ENCODE results near the gene RIOX2.
"Not testable (repeated sequence)": the region's sequence is repeated elsewhere in the genome, so short reads cannot be mapped to it uniquely, and the experiment has no call there.

RIOX2 gene

GRCh38 chr3:97950360-97950759, 21.9 kb downstream of the RIOX2 start:
- DNase-seq: no peak

GRCh38 chr3:97949743-97950142, 22.5 kb downstream of the RIOX2 start:
- DNase-seq: no peak

GRCh38 chr3:97949110-97949485, 23.1 kb downstream of the RIOX2 start:
- no peak for DNase-seq

GRCh38 chr3:97948351-97949109, 23.7 kb downstream of the RIOX2 start:
- DNase-seq: no peak

- DNase-seq: no peak
Observed at GRCh38 chr3:97942801-97943546, 29.3 kb downstream of the RIOX2 start.

GRCh38 chr3:97940034-97940433, 32.2 kb downstream of the RIOX2 start:
- no peak for DNase-seq

- DNase-seq: no peak
Observed at GRCh38 chr3:97939401-97939800, 32.8 kb downstream of the RIOX2 start.

GRCh38 chr3:97938444-97938843, 33.8 kb downstream of the RIOX2 start:
- DNase-seq: no peak

- no peak for DNase-seq
Observed at GRCh38 chr3:97937205-97937604, 35.0 kb downstream of the RIOX2 start.

GRCh38 chr3:97935842-97936241, 36.4 kb downstream of the RIOX2 start:
- DNase-seq: no peak

- no peak for DNase-seq
Observed at GRCh38 chr3:97934980-97935695, 37.1 kb downstream of the RIOX2 start.

GRCh38 chr3:97932387-97932801, 39.8 kb downstream of the RIOX2 start:
- DNase-seq: no peak

- no peak for DNase-seq
Observed at GRCh38 chr3:97931218-97931617, 41.0 kb downstream of the RIOX2 start.

- DNase-seq: no peak
Observed at GRCh38 chr3:97930018-97930417, 42.2 kb downstream of the RIOX2 start.

GRCh38 chr3:97928986-97929385, 43.2 kb downstream of the RIOX2 start:
- no peak for DNase-seq

- no peak for DNase-seq
Observed at GRCh38 chr3:97927704-97928103, 44.5 kb downstream of the RIOX2 start.

GRCh38 chr3:97917813-97918536, 54.3 kb downstream of the RIOX2 start:
- DNase-seq: no peak

GRCh38 chr3:97916576-97916975, 55.7 kb downstream of the RIOX2 start:
- no peak for DNase-seq

- no peak for DNase-seq
Observed at GRCh38 chr3:97914388-97914787, 57.8 kb downstream of the RIOX2 start.

GRCh38 chr3:97911459-97911858, 60.8 kb downstream of the RIOX2 start:
- no peak for DNase-seq

- DNase-seq: no peak
Observed at GRCh38 chr3:97910931-97911351, 61.3 kb downstream of the RIOX2 start.

GRCh38 chr3:97910236-97910831, 61.9 kb downstream of the RIOX2 start:
- DNase-seq: peak; percentile 55

- DNase-seq: not testable (repeated sequence)
Observed at GRCh38 chr3:97909830-97910229, 62.4 kb downstream of the RIOX2 start.
